NCI-H1694 (cell line): Measurements from ENCODE around the gene KCNJ3.

ENCODE experiments used
- DNase-seq: peaks from one replicate; lab custom pipeline; 2025; lab: John Stamatoyannopoulos, UW

The KCNJ3 gene, protein sequence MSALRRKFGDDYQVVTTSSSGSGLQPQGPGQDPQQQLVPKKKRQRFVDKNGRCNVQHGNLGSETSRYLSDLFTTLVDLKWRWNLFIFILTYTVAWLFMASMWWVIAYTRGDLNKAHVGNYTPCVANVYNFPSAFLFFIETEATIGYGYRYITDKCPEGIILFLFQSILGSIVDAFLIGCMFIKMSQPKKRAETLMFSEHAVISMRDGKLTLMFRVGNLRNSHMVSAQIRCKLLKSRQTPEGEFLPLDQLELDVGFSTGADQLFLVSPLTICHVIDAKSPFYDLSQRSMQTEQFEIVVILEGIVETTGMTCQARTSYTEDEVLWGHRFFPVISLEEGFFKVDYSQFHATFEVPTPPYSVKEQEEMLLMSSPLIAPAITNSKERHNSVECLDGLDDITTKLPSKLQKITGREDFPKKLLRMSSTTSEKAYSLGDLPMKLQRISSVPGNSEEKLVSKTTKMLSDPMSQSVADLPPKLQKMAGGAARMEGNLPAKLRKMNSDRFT

DNA sequence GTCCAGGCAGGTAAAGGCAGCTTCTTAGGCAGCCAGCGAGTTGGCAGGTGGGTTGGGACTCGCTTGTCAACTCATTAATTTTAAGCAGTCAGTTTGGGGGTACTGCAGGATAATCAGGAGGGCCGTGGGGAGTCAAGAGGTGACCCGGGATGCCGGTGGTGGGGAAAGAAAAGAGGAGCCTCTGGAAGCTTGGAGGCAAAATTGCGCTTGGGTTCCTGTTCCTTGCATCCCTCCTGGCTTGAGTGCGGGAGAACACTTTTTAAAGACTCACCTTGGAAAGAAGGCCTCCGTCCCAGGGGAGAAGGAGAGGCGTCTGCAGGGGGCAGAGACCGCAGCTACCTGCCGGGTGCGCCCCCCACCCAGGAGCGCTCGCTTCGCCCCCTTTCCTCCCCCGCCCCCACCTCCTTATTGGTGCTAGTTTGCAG, at the start of gene KCNJ3:
TSS of gene KCNJ3 (plus strand) at position 400 of the 425 bp plus-strand sequence. CDS start 81 bp downstream, outside the sequence.
- DNase-seq = no peak

- no peak for DNase-seq
Measured at GRCh38 chr2:154655499-154655898, 43.0 kb upstream of the KCNJ3 start.

DNA sequence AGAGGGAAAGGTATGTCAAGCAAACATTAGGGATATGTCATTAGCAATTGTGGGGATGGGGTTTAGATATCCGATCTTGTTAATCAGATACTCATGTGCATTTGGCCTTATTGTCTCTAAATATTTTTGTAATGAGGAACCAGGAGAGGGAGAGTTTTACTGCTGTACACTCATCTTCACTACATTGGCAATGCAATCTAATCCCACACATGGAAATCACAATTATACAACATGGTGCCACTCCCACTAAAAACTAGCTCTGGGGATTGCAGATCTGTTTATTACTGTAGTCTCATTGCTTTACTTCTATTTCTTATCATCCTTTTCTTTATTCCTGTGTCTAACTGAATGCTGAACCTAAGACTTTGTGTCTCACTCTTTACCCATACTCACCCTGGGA, 39.6 kb upstream of the KCNJ3 start:
- DNase-seq = no peak

DNA sequence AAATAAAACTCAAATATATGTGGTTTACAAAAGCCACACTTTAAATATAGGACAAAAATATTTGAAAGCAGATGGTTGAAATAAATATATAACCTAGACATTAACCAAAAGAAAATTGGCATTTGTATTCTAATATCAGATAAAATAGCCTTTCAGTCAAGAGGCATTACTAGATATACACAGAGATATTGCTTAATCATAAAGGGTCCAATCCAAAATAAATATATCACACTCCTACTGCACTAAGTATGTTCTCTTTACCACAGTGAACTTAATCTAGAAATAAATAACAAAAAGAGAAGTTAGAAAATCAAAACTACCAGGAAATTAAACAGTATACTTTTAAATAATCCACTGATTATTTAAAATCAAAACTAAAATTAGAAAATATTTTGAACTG, 34.2 kb upstream of the KCNJ3 start:
- no peak for DNase-seq

GRCh38 chr2:154670083-154670482, 28.4 kb upstream of the KCNJ3 start:
- DNase-seq = no peak

DNA sequence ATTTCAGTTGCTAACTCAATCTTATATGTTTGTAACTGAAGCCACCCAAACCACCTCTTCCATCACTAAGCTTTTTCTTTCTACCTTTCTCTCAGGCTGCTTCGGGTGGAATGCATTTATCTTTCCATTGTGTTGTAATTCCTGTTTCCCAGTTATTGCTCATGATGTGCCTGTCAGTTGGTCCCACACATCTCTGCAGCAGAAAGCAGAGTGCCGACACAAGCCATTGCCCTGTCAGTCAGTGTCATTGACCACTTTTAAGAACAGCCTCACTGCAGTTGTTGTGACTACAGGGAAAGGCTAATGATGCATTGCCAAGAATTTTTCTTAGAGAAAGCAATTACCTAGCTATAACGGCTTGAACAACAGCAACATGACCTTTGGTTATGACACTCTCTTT, 24.8 kb upstream of the KCNJ3 start:
- no peak for DNase-seq

DNA sequence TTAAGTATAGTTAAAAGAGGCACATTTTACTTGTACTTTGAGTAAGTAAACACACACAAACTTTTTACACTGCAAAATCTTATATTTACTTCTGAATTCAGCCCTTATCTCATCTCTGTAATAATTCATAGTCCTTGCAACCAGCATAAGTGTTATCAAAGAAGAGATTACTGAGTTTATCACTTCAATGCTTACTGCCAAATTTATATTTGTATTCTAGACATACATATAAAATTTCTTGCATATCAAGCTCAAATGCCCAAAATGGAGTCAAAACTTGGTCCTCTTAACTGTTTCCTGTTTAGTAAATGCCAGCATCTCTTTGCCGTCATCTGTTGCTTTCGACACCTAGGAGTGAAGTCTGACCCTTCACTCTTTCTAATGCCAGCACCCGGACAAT, 21.1 kb upstream of the KCNJ3 start:
- no peak for DNase-seq

DNA sequence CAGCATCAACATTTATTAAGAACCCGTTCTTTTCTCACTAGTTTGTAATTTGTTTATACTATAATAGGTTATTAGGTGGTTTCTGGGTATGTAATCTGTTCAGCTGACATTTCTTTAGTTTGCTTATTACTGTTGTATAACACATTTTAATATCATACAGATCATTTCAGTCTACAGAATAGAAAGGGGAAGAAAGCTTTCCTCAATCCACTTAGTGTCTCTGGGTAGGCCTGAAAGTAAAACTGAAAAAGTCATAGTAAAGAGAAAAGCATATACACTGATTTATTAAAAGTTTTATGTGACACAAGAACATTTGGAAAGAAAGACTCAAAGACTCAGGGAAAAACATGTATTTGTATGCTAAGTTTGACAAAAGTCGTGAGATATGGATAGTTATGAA, 16.8 kb upstream of the KCNJ3 start:
- DNase-seq = no peak

GRCh38 chr2:154686162-154686561, 12.3 kb upstream of the KCNJ3 start:
- no peak for DNase-seq

GRCh38 chr2:154688373-154688772, 10.1 kb upstream of the KCNJ3 start:
- no peak for DNase-seq

- DNase-seq = no peak
Measured at GRCh38 chr2:154689158-154689557, 9.3 kb upstream of the KCNJ3 start.

DNA sequence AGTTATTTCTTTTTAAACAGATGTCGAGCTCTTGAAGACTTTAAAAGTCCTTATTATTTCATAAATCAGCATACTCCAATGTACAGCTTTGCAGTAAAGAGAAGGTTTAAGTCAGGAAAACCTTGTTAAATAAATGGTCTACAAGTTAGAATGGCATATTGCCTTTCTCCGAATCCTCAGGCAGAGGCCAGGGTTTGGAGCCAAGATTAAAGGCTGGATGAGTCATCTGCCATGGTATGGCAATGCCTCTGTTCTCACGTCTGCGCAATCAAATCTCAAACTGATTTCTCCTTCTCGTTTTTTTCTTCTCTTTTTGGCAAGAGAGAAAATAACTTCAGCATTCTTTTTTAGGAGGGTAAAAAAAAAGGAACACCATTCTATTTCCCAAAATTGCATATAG, 5.6 kb upstream of the KCNJ3 start:
- no peak for DNase-seq

GRCh38 chr2:154693741-154694340, 4.7 kb upstream of the KCNJ3 start:
- DNase-seq = peak; percentile 31

DNA sequence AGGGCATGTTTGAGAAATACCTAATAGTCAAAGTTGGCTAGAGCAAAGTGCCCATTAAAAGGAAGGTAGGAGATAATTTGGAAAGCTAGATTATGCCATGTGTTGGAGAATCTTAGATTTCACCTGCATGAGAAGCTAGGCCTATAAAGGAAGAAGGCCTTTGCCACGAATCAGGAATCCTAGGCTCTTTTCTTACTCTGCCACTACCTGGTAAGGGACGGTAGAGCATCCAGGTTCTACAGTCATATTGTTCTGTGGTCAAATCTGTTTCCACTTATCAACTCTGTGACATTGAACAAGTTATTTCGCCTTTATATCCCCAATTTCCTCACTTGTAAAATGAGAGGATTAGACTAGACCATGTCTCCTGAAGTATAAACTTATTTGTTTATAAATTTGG, 3.6 kb upstream of the KCNJ3 start:
- DNase-seq = no peak

DNA sequence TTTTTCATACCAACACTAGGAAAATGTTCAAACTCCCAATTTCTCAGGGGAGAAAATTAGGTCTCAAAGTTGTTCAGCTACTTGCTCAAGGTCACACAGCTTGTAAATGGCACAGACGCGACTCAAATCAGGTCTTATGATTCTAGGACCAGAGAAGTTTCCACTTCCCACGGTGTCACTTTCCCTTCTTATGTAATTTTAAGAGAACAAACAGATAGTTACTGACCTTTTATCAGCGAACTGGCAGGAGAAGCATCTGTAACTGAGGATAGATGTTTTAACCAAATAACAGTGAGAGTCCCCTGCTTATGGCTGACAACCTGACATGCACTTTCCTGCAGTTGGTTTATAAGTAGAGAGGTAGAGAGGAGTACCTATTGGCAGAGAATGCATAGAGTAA, 2.1 kb upstream of the KCNJ3 start:
- no peak for DNase-seq

DNA sequence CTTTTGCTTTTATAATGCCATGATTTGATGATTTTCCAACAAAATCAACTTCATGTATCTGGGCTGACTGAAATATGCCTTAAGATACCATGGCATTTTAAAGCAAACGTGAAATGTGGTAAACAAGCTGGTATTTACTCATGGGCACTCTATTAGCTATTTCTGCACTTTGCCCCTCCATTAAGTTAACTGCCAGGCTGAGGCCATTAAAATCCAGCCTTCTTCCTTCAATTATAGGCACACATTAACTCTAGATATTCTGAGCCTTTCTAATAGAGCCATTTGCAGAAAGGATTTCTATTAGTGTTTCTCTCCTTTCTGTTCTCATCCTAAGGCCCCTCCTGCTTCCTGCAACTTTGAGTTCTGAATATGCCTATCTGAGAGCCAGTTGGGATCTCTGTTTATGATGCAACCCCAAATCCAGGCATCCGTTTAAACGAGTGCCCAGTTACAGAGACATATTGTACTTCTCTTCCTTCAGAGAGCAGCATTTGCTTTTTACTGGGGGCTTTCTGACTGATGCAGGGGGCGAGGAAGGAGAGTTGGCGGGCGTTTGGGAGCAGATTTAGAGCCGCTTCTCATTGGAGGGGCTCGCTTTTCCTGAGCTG, 1.6 kb upstream of the KCNJ3 start:
- peak; percentile 49 for DNase-seq

GRCh38 chr2:154697418-154698252, 860 bp upstream of the KCNJ3 start:
- peak; percentile 49 for DNase-seq

DNA sequence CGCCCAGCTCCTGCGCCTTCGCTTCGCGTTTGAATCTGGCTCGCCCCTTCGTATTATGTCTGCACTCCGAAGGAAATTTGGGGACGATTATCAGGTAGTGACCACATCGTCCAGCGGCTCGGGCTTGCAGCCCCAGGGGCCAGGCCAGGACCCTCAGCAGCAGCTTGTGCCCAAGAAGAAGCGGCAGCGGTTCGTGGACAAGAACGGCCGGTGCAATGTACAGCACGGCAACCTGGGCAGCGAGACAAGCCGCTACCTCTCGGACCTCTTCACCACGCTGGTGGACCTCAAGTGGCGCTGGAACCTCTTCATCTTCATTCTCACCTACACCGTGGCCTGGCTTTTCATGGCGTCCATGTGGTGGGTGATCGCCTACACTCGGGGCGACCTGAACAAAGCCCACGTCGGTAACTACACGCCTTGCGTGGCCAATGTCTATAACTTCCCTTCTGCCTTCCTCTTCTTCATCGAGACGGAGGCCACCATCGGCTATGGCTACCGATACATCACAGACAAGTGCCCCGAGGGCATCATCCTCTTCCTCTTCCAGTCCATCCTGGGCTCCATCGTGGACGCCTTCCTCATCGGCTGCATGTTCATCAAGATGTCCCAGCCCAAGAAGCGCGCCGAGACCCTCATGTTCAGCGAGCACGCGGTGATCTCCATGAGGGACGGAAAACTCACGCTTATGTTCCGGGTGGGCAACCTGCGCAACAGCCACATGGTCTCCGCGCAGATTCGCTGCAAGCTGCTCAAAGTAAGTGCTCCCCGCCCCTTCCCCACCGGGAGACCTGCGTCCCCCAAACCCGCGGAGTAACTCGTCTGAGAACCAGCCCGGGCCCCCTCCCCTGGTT, 453 bp downstream of the KCNJ3 start:
- no peak for DNase-seq

DNA sequence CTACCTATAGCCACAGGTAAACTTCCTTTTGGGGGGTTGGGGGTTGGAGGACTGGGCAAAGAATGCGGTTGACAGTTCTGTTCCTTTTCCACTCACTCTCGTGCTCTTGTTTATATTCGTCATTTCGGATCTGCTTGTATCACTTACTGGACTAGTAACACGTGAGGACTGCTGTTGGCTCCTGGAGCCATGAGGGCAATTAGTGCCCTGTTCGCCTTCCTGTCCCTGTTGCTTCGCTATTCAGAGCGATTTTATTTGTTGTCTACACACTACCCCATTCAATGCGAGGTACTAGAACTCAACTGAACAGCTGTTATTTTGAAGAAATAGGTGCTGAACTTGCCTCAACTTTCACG, 1.1 kb downstream of the KCNJ3 start:
- no peak for DNase-seq

GRCh38 chr2:154700136-154700535, 1.6 kb downstream of the KCNJ3 start:
- DNase-seq = peak; percentile 15

- DNase-seq = no peak
Measured at GRCh38 chr2:154704991-154705390, 6.5 kb downstream of the KCNJ3 start.
